Ecto neural progenitor cell (in vitro differentiated cells): ENCODE data around the gene DIP2A.
"Not testable (repeated sequence)": the region's sequence is repeated elsewhere in the genome, so short reads cannot be mapped to it uniquely, and the experiment has no call there.

Experiments used
- DNase-seq: peaks from one replicate; pipeline ENCODE4 v3.0.0-alpha.2; 2018; ENCODE audit warnings: low spot score

DIP2A gene

DNA sequence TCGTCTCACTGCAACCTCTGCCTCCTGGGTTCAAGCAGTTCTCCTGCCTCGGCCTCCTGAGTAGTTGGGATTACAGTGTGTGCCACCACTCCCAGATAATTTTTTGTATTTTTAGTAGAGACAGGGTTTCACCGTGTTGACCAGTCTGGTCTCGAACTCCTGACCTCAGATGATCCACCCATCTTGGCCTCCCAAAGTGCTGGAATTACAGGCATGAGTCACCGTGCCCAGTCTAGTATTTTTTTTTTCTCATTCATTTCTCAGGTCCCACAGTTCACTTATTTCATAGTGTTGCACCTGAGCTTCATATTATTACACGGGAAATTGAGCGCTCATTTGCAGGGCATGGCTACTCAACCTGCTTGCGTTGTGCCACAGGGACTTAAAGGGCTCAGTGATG is 68.7 kb downstream of the DIP2A start:
- DNase-seq = not testable (repeated sequence)

DNA sequence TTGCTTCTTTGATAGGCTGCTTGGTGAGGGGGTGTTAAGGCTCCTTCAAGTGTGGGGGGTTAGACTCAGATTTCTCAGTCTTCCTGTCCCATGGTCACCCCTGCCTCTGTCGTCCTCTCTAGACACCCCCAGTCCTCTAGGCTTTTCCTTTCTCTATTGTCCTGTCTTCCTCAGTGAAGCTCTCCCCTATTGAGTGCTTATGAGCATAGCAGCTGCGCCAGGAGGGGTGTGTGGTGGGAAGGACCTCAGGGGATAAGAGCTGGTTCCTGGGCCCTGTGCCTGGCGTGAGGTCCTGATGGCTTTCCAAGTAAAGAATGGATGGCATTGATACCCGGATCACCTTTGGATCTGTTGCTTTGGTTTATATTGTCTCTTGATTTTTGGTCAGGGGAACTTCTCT is 69.1 kb downstream of the DIP2A start:
- no peak for DNase-seq

DNA sequence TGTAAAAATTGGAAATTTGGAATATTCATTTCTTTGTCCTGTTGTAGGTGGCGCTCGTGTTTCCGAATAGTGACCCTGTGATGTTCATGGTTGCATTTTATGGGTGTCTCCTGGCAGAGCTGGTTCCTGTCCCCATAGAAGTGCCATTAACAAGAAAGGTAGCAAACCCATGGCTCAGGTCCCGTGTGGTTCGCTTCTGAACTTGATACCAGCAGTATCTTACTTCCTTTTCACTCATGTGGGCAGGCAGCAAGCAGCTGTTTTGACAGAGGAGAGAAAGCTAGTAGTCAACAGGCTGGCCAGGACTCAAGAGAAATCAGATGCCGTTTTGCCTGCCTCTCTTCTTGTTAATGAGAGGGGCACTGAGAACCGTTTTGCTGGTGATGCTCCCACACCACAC is 73.4 kb downstream of the DIP2A start:
- DNase-seq = no peak

DNA sequence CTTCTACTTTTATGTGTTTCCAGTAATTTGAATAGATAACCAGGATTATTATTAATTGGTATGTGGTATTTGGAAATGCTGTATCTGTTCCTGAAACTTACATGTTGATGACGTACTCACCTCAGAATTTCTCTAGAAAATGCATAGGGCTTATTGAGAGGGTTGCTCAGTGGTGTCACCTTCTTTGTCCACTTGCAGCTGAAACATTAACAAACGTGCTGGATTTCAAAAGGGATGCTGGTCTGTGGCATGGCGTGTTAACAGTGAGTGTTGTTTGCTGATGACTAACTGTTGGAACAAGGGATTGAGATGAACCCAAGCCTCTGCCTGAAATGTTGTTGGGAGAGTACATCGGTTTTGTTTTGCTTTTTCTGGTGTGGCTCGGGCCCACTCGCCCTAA is 78.3 kb downstream of the DIP2A start:
- no peak for DNase-seq

DNA sequence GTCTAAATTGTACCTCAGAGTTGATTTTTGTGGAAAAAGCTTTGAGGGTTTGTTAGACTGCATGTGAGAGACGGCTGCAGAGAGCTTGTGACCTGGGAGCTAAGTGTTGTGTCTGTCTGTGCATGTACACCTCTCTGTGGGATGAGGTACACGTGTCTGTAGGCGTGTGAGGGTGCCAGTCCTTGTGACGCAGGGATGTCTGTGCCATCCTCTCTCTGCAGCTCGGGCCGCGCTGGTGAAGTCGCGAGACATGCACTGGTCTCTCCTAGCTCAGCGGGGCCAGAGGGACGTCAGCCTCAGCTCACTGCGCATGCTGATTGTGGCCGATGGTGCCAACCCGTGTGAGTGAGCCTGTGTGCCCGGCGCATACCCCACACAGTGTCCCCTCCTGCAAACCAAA is 79.6 kb downstream of the DIP2A start:
- DNase-seq = no peak

DNA sequence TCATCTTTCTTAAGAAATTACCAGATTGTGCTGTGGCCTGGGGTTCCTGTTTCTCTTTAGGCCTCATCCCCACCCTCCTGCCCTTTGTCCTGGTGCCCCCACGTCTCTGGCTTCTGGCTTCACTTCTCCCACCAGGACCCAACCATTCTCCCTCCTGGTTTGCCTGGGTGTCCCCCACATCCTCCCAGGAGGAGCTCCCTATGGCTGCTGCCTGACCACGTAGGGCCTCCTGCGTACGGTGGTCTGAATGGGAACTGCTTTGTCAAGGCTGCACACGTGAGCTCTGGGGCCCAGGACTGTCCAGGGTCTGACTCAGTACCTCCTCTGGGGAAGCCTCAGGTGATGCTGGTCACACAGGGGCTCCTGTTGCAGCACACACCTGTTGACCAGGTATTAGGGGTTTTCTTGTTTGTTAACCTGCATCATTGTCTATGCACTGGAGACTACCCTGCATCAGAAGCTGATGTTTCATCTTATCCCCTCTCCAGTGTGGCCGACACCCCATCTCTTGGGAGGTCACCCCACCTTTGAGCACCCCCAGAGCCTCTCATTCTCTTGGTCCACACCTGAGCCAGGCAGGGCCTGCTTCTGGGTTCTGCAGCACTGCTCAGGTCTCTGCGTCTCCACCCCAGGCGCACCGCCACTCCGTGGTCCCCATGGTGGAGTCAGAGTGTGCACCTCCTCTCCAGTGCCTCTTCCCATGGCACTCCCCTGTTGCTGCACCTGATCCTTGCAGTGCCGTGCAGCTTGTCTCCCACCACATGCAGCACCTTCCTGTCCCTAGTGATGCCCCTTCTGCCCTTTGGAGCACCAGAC is 80.4 kb downstream of the DIP2A start:
- DNase-seq = no peak

DNA sequence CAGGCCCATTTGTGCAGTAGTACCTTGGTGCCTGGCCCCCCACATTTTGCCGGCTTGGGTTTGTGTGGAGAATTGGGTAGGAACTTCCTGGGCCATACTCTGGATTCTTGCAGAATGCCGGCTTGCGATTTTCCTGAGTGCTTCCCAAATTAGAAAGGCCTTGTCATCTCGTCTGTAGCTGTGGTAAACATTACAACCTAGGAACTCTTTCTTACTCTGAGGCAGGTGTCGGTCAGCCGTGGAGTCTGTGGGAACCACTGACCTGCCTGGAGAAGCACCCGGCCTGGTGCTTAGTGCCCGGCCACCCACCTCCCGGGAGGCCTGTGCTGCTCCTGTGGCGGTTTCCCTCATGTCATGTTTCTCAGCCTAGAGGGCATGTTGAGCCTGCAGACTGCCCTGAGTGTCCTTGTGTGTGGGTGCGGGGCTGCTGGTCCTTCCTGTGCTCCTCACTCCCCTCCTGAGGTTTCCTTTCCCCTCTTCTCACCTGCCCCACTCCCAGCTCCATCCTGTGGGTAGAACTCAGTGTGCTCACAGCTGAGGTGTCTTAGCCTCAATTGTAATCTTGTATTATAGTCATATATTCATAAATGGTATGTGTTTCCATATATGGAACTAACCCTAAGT is 81.5 kb downstream of the DIP2A start:
- DNase-seq = no peak

DNA sequence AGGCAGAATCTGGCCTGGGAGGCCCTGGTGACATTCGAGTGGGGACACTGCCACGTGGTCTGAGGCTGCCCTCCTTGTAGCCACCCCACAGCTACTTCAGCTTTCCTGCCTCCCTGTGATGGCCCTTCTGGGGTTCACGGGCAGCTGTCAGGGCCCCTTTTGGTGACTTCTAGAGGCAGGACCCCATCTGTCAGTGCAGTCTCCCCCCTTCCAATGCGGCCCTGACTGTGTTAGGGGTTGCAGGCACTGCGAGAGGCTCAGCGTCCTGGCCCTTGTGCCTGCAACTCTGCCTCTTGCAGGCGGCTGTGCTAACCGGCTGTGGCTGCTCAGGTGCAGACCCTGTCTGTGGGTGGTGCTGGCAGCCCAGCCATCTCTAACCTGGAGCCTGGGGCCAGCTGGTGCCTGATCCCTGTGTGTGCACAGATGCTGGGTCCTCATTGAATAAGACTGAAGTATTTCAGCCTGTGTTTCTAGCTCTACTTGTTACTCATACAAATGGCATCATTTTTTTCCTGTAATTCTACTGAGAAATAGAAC is 84.0 kb downstream of the DIP2A start:
- no peak for DNase-seq

DNA sequence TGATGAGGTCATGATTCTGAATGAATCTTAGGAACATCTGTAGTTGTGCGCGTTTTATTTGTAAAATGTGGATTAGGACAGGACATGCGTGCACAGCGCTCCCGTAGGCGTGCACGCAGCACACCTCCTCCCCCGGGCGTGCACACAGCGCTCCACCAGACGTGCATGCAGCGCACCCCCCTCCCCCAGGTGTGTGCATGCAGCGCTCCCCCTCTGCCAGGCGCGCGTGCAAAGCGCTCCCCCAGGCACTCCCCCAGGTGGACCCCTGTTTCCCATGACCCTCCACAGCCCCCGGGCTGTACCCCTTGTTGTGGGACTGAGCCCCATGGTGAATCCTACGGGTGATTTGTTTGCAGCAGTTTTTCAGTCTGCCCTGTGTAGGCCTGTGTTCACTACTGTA is 84.6 kb downstream of the DIP2A start:
- no peak for DNase-seq

DNA sequence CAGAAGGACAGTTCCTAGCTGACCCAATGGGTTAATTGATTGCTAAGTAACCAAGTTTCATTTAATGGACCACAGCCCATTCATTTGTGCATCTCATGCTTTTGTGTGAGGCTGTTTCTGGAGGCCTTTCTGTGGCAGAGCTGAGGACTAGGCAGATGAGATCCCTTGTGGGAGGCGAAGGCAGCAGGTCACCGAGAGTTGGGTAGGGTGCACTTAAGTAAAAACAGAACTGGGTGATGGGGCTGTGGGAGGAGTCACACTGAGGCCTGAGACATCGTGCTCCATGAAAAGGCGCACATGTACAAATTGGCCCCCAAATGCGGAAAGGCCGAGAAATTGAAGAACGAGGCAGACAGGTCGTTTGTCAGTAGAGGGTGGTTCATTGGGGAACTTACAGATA is 85.3 kb downstream of the DIP2A start:
- no peak for DNase-seq

DNA sequence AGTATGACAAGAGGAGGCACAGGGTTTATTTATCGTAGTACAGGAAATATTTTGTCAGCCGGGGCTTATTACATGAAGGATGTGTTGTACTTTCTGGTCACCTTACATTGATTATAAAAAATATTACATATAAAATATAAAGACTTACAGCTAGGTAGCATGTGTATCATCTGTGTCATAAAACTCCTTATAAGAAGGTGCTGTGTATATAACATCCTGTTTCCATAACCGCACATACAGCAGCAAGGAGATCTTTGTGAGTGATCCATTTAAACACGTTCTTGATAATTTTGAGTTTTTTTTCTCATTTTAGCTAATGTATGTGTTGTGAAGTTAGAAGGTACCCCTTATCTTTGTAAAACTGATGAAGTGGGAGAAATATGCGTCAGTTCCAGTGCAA is 86.1 kb downstream of the DIP2A start:
- DNase-seq = no peak

DNA sequence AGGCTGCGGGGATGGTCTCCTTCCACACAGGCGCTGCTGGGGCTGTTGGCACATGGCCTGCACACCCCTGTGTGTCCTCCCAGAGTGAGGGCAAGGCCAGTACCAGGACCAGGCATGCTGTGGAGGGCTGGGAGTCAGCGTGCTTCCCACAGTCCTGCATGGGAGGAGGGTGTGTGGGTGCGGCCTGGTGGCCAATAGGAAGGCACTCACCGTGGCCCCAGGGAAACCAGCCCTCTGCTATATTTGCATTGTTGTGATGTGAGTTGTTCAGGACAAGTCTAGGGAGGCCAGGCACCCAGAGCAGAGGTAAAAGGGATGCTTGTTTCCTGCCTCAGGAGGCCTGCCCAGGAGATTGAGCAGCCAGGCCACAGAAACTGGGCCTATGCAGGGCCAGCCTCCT is 86.7 kb downstream of the DIP2A start:
- no peak for DNase-seq

DNA sequence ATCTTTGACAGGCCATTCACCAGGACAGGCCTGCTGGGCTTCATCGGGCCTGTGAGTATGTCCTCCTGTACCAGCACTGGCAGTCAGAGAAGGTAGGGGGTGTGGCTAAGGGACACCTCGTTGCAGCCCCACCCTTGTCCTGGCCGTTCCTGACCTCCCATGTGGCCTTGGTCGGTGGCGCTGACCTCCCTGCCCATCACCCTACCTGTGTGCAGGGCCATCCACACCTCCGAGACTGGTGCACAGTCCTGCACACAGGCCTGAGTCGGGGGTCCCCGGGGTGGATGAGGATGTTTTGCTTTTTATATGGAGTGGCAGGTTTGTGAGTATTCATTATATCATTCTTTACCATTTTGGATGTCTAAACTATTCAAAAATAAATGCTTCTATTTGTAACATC is 87.2 kb downstream of the DIP2A start:
- no peak for DNase-seq

DNA sequence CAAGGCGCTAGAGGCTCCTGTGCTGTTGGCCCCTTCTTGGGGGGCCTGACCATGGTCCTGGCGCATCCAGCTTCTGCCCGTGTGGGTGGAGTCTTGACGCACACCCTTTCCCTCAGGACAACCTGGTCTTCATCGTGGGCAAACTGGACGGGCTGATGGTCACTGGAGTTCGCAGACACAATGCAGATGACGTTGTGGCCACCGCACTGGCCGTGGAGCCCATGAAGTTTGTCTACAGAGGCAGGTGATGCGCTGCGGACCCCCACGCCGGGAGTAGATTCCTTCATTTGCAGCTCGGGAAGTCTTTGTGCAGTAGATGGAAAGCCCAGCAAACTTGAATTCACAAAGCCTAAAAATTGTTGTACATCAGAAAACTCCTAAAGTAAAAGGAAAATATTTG is 88.1 kb downstream of the DIP2A start:
- peak; percentile 34 for DNase-seq

DNA sequence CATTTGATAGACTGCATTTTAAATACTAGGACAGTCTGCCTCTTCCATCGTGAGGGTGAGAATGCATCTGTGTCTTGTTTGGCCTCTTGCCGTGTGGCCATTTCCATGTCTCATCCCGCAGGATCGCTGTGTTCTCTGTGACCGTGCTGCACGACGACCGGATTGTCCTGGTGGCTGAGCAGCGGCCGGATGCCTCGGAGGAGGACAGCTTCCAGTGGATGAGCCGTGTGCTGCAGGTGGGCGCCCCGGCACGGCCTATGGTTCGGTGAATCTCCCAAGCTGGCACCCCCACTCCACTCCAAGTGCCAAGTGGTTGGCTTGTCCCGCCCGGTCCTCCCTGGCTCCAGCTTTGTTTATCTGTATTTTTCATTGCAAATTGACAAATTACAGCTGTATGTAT is 91.0 kb downstream of the DIP2A start:
- DNase-seq = peak; percentile 45

DNA sequence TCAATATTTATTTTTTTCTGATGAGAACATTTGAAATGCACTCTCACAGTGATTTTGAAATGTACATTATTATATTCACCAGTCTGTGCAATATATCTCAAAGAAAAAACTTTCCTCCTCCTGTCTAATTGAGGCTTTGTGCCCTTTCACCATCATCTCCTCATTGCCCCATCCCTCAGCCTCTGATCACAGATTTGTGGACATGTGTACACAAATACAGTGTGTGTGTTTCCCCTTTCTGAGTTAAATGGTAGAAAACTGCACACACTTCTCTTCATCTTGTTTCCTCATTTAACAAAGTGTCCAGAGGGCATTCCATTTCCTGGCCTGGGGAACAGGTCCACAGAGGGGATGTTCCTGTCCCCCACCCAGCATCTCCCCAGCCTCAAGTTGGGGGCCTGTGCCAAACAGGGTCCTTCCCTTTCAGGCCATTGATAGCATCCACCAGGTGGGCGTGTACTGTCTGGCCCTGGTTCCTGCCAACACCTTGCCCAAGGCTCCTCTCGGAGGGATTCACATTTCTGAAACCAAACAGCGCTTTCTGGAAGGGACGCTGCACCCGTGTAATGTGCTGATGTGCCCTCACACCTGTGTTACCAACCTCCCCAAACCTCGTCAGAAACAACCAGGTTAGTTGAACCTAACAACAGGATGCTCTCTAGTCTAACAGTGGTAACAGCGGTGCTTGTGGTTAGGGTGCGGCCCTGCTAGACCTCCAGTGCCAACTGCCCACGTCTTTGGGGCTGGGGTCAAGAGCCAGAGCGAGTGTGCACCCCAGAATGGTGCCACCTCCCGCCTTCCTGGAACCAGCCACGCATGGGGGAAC is 91.6 kb downstream of the DIP2A start:
- no peak for DNase-seq

DNA sequence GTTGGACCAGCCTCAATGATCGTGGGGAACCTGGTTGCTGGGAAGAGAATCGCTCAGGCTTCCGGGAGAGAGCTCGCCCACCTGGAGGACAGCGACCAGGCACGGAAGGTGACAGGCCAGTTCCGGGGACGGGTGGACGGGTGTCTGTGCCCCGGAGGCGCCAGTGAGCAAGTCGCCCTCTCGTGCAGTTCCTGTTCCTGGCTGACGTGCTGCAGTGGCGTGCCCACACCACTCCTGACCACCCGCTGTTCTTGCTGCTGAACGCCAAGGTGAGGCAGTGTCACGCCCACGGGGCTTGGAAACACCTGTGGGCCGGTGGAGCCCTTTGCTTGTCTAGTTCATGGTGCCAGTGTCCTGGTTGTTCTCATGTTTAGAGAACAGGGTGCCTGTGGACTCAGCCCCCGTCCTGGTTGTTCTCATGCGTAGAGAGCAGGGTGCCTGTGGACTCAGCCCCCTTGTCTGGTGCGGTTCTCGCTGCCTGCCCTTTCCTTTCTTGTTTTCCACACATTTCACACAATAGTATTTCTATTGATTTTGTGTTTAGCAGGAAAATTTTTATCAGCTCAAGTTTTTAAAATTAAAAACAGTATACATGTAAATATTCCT is 93.0 kb downstream of the DIP2A start:
- no peak for DNase-seq

DNA sequence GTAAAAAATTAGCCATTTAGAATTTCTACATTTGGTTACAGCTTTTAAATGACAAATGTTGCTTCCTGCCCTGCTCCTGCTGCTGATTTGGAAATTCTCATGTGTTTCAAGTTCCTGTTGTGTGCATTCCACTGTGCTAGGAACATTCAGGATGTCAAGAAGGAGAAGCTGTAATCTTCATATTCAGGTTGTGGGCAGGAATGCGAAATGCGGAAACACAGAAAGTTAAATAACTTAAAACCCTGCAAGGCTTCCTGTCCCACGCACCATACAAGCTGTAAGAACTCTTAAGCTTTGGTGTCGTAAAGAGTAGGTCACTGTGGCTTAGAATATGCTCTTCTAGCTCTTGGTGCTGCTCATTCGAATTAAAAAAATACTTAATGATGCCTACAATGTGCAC is 93.6 kb downstream of the DIP2A start:
- DNase-seq = no peak

DNA sequence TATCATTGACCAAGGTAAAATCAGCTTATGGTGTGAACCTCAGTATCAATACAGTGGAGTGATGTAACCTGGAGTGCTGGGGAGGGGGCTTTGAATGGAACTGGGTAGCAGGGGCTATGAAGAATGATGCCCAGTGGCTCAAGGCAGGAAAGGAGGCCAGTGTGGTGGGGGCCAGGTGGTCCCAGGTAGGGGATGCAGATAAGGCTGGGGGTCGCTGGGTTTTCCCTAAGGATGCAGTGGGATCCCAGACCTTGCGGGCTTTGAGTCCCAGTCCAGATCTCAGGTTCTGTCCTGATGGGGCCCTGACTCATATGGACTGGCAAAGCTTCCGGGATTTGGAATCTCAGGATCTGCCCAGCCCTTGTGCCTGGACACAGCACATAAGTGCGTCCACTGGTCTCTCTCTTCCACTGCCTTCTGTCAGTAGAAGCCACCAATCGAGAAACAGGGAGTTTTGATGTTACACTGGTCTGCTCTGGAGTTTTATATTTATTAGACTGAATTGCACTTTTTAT is 94.2 kb downstream of the DIP2A start:
- DNase-seq = no peak

DNA sequence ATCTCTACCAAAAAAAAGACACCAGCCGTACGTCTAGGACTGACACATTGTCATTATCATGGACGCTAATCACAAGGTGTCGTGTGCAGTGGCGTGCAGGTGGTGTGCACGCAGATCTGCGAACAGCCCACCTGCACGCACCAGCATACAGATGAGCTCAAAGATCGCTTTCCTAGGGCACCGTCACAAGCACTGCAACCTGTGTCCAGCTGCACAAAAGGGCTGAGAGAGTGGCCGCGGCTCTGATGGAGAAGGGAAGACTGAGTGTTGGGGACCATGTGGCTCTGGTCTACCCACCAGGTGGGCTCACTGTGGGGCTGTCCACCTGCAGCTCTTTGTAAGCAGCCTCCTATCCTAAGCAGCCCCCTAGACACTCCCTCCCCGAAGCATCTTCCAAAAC is 95.3 kb downstream of the DIP2A start:
- no peak for DNase-seq

DNA sequence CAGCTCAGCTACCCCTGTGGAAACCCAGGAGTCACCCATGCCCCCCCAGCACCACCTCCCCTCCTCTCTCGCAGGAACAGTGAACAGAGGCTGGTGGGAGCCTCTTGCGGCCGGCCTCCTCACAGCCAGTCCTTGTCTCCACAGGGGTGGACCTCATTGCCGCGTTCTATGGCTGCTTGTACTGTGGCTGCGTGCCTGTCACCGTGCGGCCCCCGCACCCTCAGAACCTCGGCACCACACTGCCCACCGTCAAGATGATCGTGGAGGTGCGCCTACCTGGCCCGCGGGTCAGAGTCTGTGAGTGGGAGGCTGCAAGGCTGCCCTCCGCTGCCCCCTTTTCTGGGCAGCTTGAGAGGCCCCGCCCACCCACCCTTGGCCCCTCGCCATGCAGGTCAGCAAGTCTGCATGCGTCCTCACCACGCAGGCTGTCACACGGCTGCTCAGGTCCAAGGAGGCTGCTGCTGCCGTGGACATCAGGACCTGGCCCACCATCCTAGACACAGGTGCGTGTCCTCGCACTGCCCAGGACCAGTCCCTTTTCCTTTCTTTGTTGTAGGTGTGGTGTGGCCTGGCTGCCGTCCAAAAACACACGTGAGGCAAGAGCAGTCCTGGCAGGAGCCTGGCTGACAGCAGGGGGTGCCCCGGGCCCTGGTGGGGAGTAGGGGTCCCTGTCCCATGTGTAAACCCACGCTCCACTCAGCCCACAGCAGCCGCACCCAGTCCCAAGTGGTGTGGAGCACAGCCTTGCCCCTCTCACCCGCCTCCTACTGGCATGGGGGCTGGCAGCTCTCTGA is 95.9 kb downstream of the DIP2A start:
- DNase-seq = no peak
